Body of pancreas (tissue), 4 donors: ENCODE results near the gene PDE1C. TPM values are rescaled to one million over a fixed set of nuclear protein-coding genes. Genes with fewer than 3 reads are reported as not detected.

ENCODE experiments used
- ATAC-seq: fragments of 150-250 bp; one replicate; pipeline ENCODE4 v1.9.1; 2016
- DNase-seq, 4 donors: peaks; one replicate each; pipeline ENCODE4 v3.0.0-alpha.2; 2019
- H3K27ac ChIP-seq, 4 donors: fragments of 200-600 bp; sonication (generic); 1 replicate in 3 of 4; 2 replicates in 1 of 4; pipeline versions ENCODE4 v1.5.1 to v1.6.1; 2016 to 2019; ENCODE audit warnings: mild to moderate bottlenecking in 1 of 4, mixed read lengths in 1 of 4, moderate library complexity in 1 of 4
- H3K27me3 ChIP-seq, 2 donors: fragments of 200-600 bp; sonication (generic); one replicate each; pipeline ENCODE4 v1.6.0; 2016; ENCODE audit warnings: mild to moderate bottlenecking in 1 of 2
- H3K36me3 ChIP-seq, 2 donors: fragments of 200-600 bp; sonication (generic); replicated peaks in 1 of 2; 2 replicates each; pipeline ENCODE4 v1.5.1; 2016; ENCODE audit warnings: low read depth in 2 of 2; ENCODE audit not compliant: insufficient read depth in 1 of 2
- H3K4me1 ChIP-seq: fragments of 200-600 bp; sonication (generic); one replicate; pipeline ENCODE4 v1.6.0; 2016
- H3K4me3 ChIP-seq, 2 donors: fragments of 200-600 bp; sonication (generic); 1 replicate in 1 of 2; 2 replicates in 1 of 2; pipeline ENCODE4 v1.5.1; 2016 to 2019
- H3K9me3 ChIP-seq, 3 donors: fragments of 200-600 bp; sonication (generic); 1 replicate in 2 of 3; 2 replicates in 1 of 3; pipeline ENCODE4 v1.5.1; 2016
- CTCF ChIP-seq, 7 experiments: fragments of 450-650 bp in 4 of 7; fragments of 200-600 bp in 3 of 7; sonication (generic) in 3 of 7; IDR thresholded peaks; one replicate each; pipeline ENCODE4 v1.5.1; 2016 to 2019; ENCODE audit warnings: antibody characterized with exemption in 7 of 7
- POLR2A ChIP-seq, 3 donors: fragments of 450-650 bp; IDR thresholded peaks; one replicate each; pipeline ENCODE4 v1.6.1; 2016; ENCODE audit warnings: antibody characterized with exemption in 3 of 3, mild to moderate bottlenecking in 2 of 3
- WGBS, 2 donors: methylation state at CpG; one replicate each; pipeline ENCODE4 v1.1.5; 2017; 5-methylcytosine and 5-hydroxymethylcytosine counted together
- intact Hi-C: fragments of 100-400 bp; cut with DNase I; formaldehyde crosslinking; loops from one replicate; pipeline ENCODE4 v1.15.1; 2023
- total RNA-seq, 2 donors: library from RNA; depleted of rRNA; stranded (reverse); fragments of >200 nt; gene quantifications; one replicate each; pipeline ENCODE4 v1.1.0, GENCODE V29; 2016

The PDE1C gene
- total RNA-seq, 2 donors from 2014 or later: 1.8 to 4.9 TPM

- intact Hi-C loops: no loop called here
- Histone ChIP-seq H3K4me3 (no peak overlapping the region), H3K27ac (no peak overlapping the region), H3K27me3 (no peaks in the 10 kb centered on the region), H3K36me3 (no peaks in the 10 kb centered on the region), H3K9me3 (no peaks in the 10 kb centered on the region), H3K4me1 (no peaks in the 10 kb centered on the region)
- DNase-seq (peak in 2 of 4 donors; percentile 13 to 36), ATAC-seq (peak; percentile 40)
- WGBS, 2 donors: 27 to 32% methylated on average over 7 of the region's 7 CpGs
- TF ChIP-seq POLR2A (IDR thresholded peaks at IDR 0.05): no peak
- TF ChIP-seq CTCF (IDR thresholded peaks at IDR 0.05): peak in 6 of 7 experiments; percentile 67 to 79 (median 71)
Observed at GRCh38 chr7:31782411-31782991, 287.7 kb downstream of the PDE1C start.

- Histone ChIP-seq H3K4me3 (no peak overlapping the region), H3K27me3 (no peaks in the 10 kb centered on the region), H3K36me3 (no peaks in the 10 kb centered on the region), H3K9me3 (no peaks in the 10 kb centered on the region), H3K4me1 (peaks cover 4% of the 10 kb centered on the region), H3K27ac (no peak overlapping the region)
- TF ChIP-seq CTCF (IDR thresholded peaks at IDR 0.05): no peak
- TF ChIP-seq POLR2A (IDR thresholded peaks at IDR 0.05): no peak
- DNase-seq (no peak), ATAC-seq (no peak)
- 69 to 72% methylated on average over 3 of the region's 3 CpGs for WGBS, 2 donors
- intact Hi-C loops: no loop called here
Observed at GRCh38 chr7:31778296-31778695, 291.9 kb downstream of the PDE1C start.

- no peaks in the 10 kb centered on the region for H3K27me3 ChIP-seq
- H3K4me1 ChIP-seq: peaks cover 4% of the 10 kb centered on the region
- H3K9me3 ChIP-seq: no peaks in the 10 kb centered on the region
- no peaks in the 10 kb centered on the region for H3K36me3 ChIP-seq
- DNase-seq (no peak), ATAC-seq (no peak)
- TF ChIP-seq POLR2A (IDR thresholded peaks at IDR 0.05) (no peak), CTCF (IDR thresholded peaks at IDR 0.05) (no peak)
- intact Hi-C loops: no loop called here
- H3K4me3 ChIP-seq: no peak overlapping the region
- H3K27ac ChIP-seq: no peak overlapping the region
- 84 to 86% methylated on average over 3 of the region's 3 CpGs for WGBS, 2 donors
Observed at GRCh38 chr7:31776616-31777015, 293.6 kb downstream of the PDE1C start.

- WGBS, 2 donors: 34 to 37% methylated on average over 8 of the region's 8 CpGs
- Histone ChIP-seq H3K4me3 (no peak overlapping the region), H3K9me3 (no peaks in the 10 kb centered on the region), H3K36me3 (no peaks in the 10 kb centered on the region), H3K4me1 (peaks cover 4% of the 10 kb centered on the region), H3K27ac (no peak overlapping the region), H3K27me3 (no peaks in the 10 kb centered on the region)
- intact Hi-C loops: no loop called here
- TF ChIP-seq CTCF (IDR thresholded peaks at IDR 0.05) (no peak), POLR2A (IDR thresholded peaks at IDR 0.05) (no peak)
- ATAC-seq (no peak), DNase-seq (peak in 3 of 4 donors; percentile 8 to 17 (median 9))
Observed at GRCh38 chr7:31775556-31775955, 294.7 kb downstream of the PDE1C start.

GRCh38 chr7:31772211-31772610 is 298.0 kb downstream of the PDE1C start:
- Histone ChIP-seq H3K27ac (no peak overlapping the region), H3K27me3 (no peaks in the 10 kb centered on the region), H3K9me3 (no peaks in the 10 kb centered on the region), H3K4me1 (peaks cover 4% of the 10 kb centered on the region), H3K4me3 (no peak overlapping the region), H3K36me3 (no peaks in the 10 kb centered on the region)
- WGBS, 2 donors: 85 to 92% methylated on average over 2 of the region's 2 CpGs
- no peak for DNase-seq
- intact Hi-C loops: no loop called here
- TF ChIP-seq POLR2A (IDR thresholded peaks at IDR 0.05) (no peak), CTCF (IDR thresholded peaks at IDR 0.05) (no peak)
- ATAC-seq: no peak
